Hepatocyte (in vitro differentiated cells): Measurements from ENCODE around the gene HSPA4.

Source experiments
- CTCF ChIP-seq: fragments of 200-600 bp; sonication (generic); IDR thresholded peaks from 2 replicates; pipeline ENCODE4 v1.5.1; 2016; ENCODE audit warnings: antibody characterized with exemption, mild to moderate bottlenecking; ENCODE audit not compliant: poor library complexity
- EZH2 ChIP-seq: fragments of 200-600 bp; sonication (generic); IDR thresholded peaks from 2 replicates; pipeline ENCODE4 v1.6.1; 2016; ENCODE audit warnings: antibody characterized with exemption, mild to moderate bottlenecking, borderline replicate concordance
- EZH2phosphoT487 ChIP-seq: fragments of 200-600 bp; sonication (generic); IDR thresholded peaks from one replicate; pipeline ENCODE4 v1.6.1; 2018; ENCODE audit warnings: antibody characterized with exemption, mild to moderate bottlenecking, low read depth, moderate library complexity; ENCODE audit not compliant: unreplicated experiment, severe bottlenecking

- TF ChIP-seq EZH2, result no peak
- no peak for TF ChIP-seq CTCF
- TF ChIP-seq EZH2phosphoT487, result no peak
Observed at GRCh38 chr5:133034064-133034463, 17.7 kb upstream of the HSPA4 start.
